GM23338 (cell line): ENCODE data around the gene KCNC2. TPM values are rescaled to one million over a fixed set of nuclear protein-coding genes. Genes with fewer than 3 reads are reported as not detected.

ENCODE experiments used
- ATAC-seq: fragments of 200-7000 bp; cut with Tn5 transposase; 3 replicates; pipeline ENCODE4 v1.9.1; 2020
- DNase-seq: peaks from one replicate; pipeline ENCODE4 v3.0.0-alpha.2; 2015; ENCODE audit warnings: low spot score
- H2AFZ ChIP-seq: fragments of 200-600 bp; sonication (generic); 2 replicates; pipeline ENCODE4 v1.8.0; 2016; ENCODE audit warnings: antibody characterized with exemption, mild to moderate bottlenecking, moderate library complexity
- H3F3A ChIP-seq: fragments of 200-600 bp; sonication (generic); replicated peaks from 2 replicates; pipeline ENCODE4 v1.8.0; 2017; ENCODE audit warnings: antibody characterized with exemption, mixed run types, low read depth
- H3K27ac ChIP-seq: fragments of 200-600 bp; sonication (generic); 2 replicates; pipeline ENCODE4 v1.6.1; 2016; ENCODE audit warnings: low read depth
- H3K27me3 ChIP-seq: fragments of 200-600 bp; sonication (generic); 2 replicates; pipeline ENCODE4 v1.8.0; 2016; ENCODE audit warnings: mild to moderate bottlenecking, mixed run types, moderate library complexity; ENCODE audit not compliant: insufficient read depth
- H3K36me3 ChIP-seq: fragments of 200-600 bp; sonication (generic); 2 replicates; pipeline ENCODE4 v1.8.0; 2016; ENCODE audit warnings: mild to moderate bottlenecking; ENCODE audit not compliant: insufficient read depth
- H3K4me1 ChIP-seq: fragments of 200-600 bp; sonication (generic); 2 replicates; pipeline ENCODE4 v1.8.0; 2016; ENCODE audit warnings: mild to moderate bottlenecking, moderate library complexity; ENCODE audit not compliant: insufficient read depth
- H3K4me2 ChIP-seq: fragments of 200-600 bp; sonication (generic); 2 replicates; pipeline ENCODE4 v1.7.1; 2017; ENCODE audit warnings: mixed run types
- H3K4me3 ChIP-seq: fragments of 200-600 bp; sonication (generic); 2 replicates; pipeline ENCODE4 v1.6.1; 2016; ENCODE audit warnings: mixed run types
- H3K79me2 ChIP-seq: fragments of 200-600 bp; sonication (generic); replicated peaks from 2 replicates; pipeline ENCODE4 v1.8.0; 2017; ENCODE audit warnings: mild to moderate bottlenecking; ENCODE audit not compliant: insufficient read depth
- H3K9me2 ChIP-seq: fragments of 200-600 bp; sonication (generic); 2 replicates; pipeline ENCODE4 v1.8.0; 2017; ENCODE audit not compliant: insufficient read depth
- H4K20me1 ChIP-seq: fragments of 200-600 bp; sonication (generic); replicated peaks from 2 replicates; pipeline ENCODE4 v1.8.0; 2017; ENCODE audit warnings: mild to moderate bottlenecking; ENCODE audit not compliant: insufficient read depth
- H3K27ac Mint-ChIP-seq: 2 replicates; pipeline ENCODE4 v1.8.0; 2020; ENCODE audit warnings: inconsistent platforms, mild to moderate bottlenecking, moderate library complexity, mixed read lengths
- H3K27me3 Mint-ChIP-seq: 3 replicates; pipeline ENCODE4 v1.8.0; 2022; ENCODE audit warnings: low read depth, mild to moderate bottlenecking, moderate library complexity, mixed read lengths, inconsistent platforms; ENCODE audit not compliant: insufficient read depth, poor library complexity
- H3K36me3 Mint-ChIP-seq: 3 replicates; pipeline ENCODE4 v1.8.0; 2021; ENCODE audit warnings: low read depth, mild to moderate bottlenecking, inconsistent platforms, moderate library complexity, mixed read lengths
- H3K4me1 Mint-ChIP-seq: 3 replicates; pipeline ENCODE4 v1.8.0; 2020; ENCODE audit warnings: mild to moderate bottlenecking, inconsistent platforms, mixed read lengths
- H3K4me3 Mint-ChIP-seq: 3 replicates; pipeline ENCODE4 v1.8.0; 2021; ENCODE audit warnings: moderate library complexity, mild to moderate bottlenecking, inconsistent platforms, mixed read lengths
- H3K9me3 Mint-ChIP-seq: 3 replicates; pipeline ENCODE4 v1.8.0; 2020; ENCODE audit warnings: moderate library complexity, mild to moderate bottlenecking, inconsistent platforms, mixed read lengths
- CREB1 ChIP-seq: fragments of 250-450 bp; sonication (Bioruptor Pico); IDR thresholded peaks from 2 replicates; pipeline ENCODE4 v1.5.0; 2020; ENCODE audit warnings: low read depth, mild to moderate bottlenecking, moderate library complexity
- CTCF ChIP-seq, 2 experiments: fragments of 200-600 bp in 1 of 2; sonication (generic) in 1 of 2; conservative IDR thresholded peaks; 2 replicates each; pipeline versions ENCODE4 v1.5.1 to v1.6.1; 2016 to 2017; ENCODE audit warnings: antibody characterized with exemption in 2 of 2, low read depth in 2 of 2, mild to moderate bottlenecking in 2 of 2, moderate library complexity in 1 of 2
- ETS1 ChIP-seq: IDR thresholded peaks from 2 replicates; pipeline ENCODE4 v1.6.1; 2016; ENCODE audit warnings: antibody characterized with exemption
- EZH2 ChIP-seq: fragments of 200-600 bp; sonication (generic); IDR thresholded peaks from one replicate; pipeline ENCODE4 v1.8.0; 2017; ENCODE audit warnings: antibody characterized with exemption, mild to moderate bottlenecking, low read depth; ENCODE audit not compliant: unreplicated experiment
- JUNB ChIP-seq: IDR thresholded peaks from one replicate; pipeline ENCODE4 v1.6.1; 2016; ENCODE audit warnings: antibody characterized with exemption; ENCODE audit not compliant: unreplicated experiment
- POLR2AphosphoS5 ChIP-seq: IDR thresholded peaks from 2 replicates; pipeline ENCODE4 v1.6.1; 2016; ENCODE audit warnings: antibody characterized with exemption, low read depth
- REST ChIP-seq: IDR thresholded peaks from one replicate; pipeline ENCODE4 v1.6.1; 2018; ENCODE audit warnings: antibody characterized with exemption; ENCODE audit not compliant: unreplicated experiment
- STAT1 ChIP-seq: IDR thresholded peaks from one replicate; pipeline ENCODE4 v1.6.1; 2016; ENCODE audit warnings: antibody characterized with exemption; ENCODE audit not compliant: unreplicated experiment
- ZNF114 ChIP-seq: fragments of 250-450 bp; sonication (Bioruptor Pico); IDR thresholded peaks from 2 replicates; pipeline ENCODE4 v1.5.0; 2020; ENCODE audit warnings: mild to moderate bottlenecking, moderate library complexity
- ZNF331 ChIP-seq: fragments of 250-450 bp; sonication (Bioruptor Pico); IDR thresholded peaks from 2 replicates; pipeline ENCODE4 v1.5.0; 2020; ENCODE audit warnings: low read depth, mild to moderate bottlenecking, moderate library complexity
- ZNF462 ChIP-seq: fragments of 250-450 bp; sonication (Bioruptor Pico); IDR thresholded peaks from 2 replicates; pipeline ENCODE4 v1.5.0; 2020; ENCODE audit warnings: mild to moderate bottlenecking, moderate library complexity
- long read RNA-seq: library from polyadenylated mRNA; unstranded; transcript quantifications from one replicate; pipeline ENCODE4 v2.0.0, GENCODE V29; 2020; ENCODE audit not compliant: unreplicated experiment
- polyA plus RNA-seq: library from polyadenylated mRNA; unstranded; fragments of >200 nt; fragmentation: Nextera tagmentation; extraction: Ambion mirVana; gene quantifications from 2 replicates; pipeline ENCODE4 v1.2.1, GENCODE V29; 2016
- total RNA-seq: library from RNA; depleted of rRNA; stranded (reverse); fragments of >200 nt; shearing (Covaris generic); gene quantifications from 2 replicates; pipeline ENCODE4 v1.2.3, GENCODE V29; 2014; rRNA removed

KCNC2 gene
- 0.10 TPM in 1 of 2 replicates, not detected in the other for total RNA-seq
- polyA plus RNA-seq = not detected in 2 replicates
- long read RNA-seq = 0 reads

- H3K4me3 Mint-ChIP-seq = peak within 1 kb of the TSS; percentile 75
- DNase-seq (no peak), ATAC-seq (no peak)
- Histone ChIP-seq H4K20me1 (no peaks in the 10 kb centered on the region), H3K4me1 (peaks cover 18% of the 10 kb centered on the region; the same call in 1 of the 2 replicates), H2AFZ (peak within 1 kb of the TSS; percentile 93), H3K4me2 (peak within 1 kb of the TSS; percentile 94), H3K36me3 (no peaks in the 10 kb centered on the region), H3K79me2 (no peaks in the 10 kb centered on the region), H3K27ac (no peak within 1 kb of the TSS), H3F3A (no peaks in the 10 kb centered on the region), H3K4me3 (peak within 1 kb of the TSS; percentile 82), H3K9me2 (no peaks in the 10 kb centered on the region), H3K27me3 (peaks cover 52% of the 10 kb centered on the region)
- no peaks in the 10 kb centered on the region for H3K9me3 Mint-ChIP-seq
- no peaks in the 10 kb centered on the region for H3K36me3 Mint-ChIP-seq
- H3K27ac Mint-ChIP-seq = no peak within 1 kb of the TSS
- TF ChIP-seq EZH2 = no peak
- TF ChIP-seq ZNF331 (CRISPR knock-in tag) = no peak
- no peak for TF ChIP-seq STAT1
- TF ChIP-seq CTCF (conservative IDR thresholded peaks at IDR 0.05; ENCODE audit: low read depth in 2 of 2) = no peak
- no peak for TF ChIP-seq ZNF114 (CRISPR knock-in tag)
- TF ChIP-seq ETS1 = no peak
- no peak for TF ChIP-seq ZNF462 (CRISPR knock-in tag)
- no peak for TF ChIP-seq POLR2AphosphoS5
- TF ChIP-seq REST = no peak
- TF ChIP-seq CREB1 (CRISPR knock-in tag) = no peak
- no peak for TF ChIP-seq JUNB
- peaks cover 35% of the 10 kb centered on the region for H3K27me3 Mint-ChIP-seq
- H3K4me1 Mint-ChIP-seq = peaks cover 19% of the 10 kb centered on the region
Measured at GRCh38 chr12:75209812-75210138, at the start of gene KCNC2. Gene KCNC2, minus strand, starts transcription at chr12:75209839.
